GM12873 (cell line): ENCODE measurements around the gene FAM171A2.
A peak's percentile ranks its signal among the peaks of the same experiment; 100 is the strongest.

Experiments
- TF ChIP-seq, protein P1 (sequence below): IDR thresholded peaks from 2 replicates; pipeline ENCODE4 v1.5.1; 2012; ENCODE audit warnings: low read depth, mild to moderate bottlenecking, moderate library complexity, low read length, control low read depth; ENCODE audit not compliant: insufficient read depth; ENCODE audit errors: missing control alignments

FAM171A2 gene

GRCh38 chr17:44354582-44355561 is 8.8 kb downstream of the FAM171A2 start:
- TF ChIP-seq, protein P1, sequence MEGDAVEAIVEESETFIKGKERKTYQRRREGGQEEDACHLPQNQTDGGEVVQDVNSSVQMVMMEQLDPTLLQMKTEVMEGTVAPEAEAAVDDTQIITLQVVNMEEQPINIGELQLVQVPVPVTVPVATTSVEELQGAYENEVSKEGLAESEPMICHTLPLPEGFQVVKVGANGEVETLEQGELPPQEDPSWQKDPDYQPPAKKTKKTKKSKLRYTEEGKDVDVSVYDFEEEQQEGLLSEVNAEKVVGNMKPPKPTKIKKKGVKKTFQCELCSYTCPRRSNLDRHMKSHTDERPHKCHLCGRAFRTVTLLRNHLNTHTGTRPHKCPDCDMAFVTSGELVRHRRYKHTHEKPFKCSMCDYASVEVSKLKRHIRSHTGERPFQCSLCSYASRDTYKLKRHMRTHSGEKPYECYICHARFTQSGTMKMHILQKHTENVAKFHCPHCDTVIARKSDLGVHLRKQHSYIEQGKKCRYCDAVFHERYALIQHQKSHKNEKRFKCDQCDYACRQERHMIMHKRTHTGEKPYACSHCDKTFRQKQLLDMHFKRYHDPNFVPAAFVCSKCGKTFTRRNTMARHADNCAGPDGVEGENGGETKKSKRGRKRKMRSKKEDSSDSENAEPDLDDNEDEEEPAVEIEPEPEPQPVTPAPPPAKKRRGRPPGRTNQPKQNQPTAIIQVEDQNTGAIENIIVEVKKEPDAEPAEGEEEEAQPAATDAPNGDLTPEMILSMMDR, result peak; percentile 60

GRCh38 chr17:44353672-44354331 is 9.9 kb downstream of the FAM171A2 start:
- TF ChIP-seq, protein P1, result no peak

DNA sequence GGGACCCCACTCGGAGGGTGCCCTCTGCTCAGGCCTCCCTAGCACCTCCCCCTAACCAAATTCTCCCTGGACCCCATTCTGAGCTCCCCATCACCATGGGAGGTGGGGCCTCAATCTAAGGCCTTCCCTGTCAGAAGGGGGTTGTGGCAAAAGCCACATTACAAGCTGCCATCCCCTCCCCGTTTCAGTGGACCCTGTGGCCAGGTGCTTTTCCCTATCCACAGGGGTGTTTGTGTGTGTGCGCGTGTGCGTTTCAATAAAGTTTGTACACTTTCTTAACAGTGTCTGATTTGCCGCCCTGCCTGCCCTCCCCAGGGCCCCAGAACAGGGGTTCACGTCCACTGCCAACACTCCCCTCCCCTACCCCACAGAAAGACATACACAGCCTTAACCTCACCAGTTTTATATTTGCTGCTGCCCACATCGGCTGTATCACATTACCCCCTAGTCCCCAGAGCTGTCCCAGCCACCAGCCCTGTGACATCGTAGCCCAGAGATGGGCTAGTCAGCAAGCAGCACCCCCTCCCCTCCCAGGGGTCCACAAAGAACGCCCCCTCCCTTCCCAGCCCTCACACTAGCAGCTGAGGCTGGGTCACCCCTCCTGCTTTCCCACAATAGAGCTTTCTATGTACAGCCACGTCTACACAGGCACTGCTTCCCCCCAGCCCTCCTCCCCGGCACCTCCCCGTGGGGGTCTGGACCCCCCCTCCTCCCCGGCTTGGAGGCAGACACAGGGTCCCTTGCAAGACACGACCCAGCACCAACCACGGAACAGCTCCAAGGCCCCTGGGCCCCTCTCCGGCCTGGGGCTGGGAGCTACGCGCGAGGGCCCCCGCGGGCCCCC is 10.6 kb downstream of the FAM171A2 start:
- TF ChIP-seq, protein P1, result no peak

- TF ChIP-seq, protein P1, result no peak
Measured at GRCh38 chr17:44351961-44352827, 11.5 kb downstream of the FAM171A2 start.

GRCh38 chr17:44351464-44351863 is 12.2 kb downstream of the FAM171A2 start:
- TF ChIP-seq, protein P1, result no peak

GRCh38 chr17:44350733-44351226 is 12.9 kb downstream of the FAM171A2 start:
- TF ChIP-seq, protein P1, result peak; percentile 97
